HepG2 (cell line): ENCODE data around the gene ADGRV1. TPM values are rescaled to one million over a fixed set of nuclear protein-coding genes. Genes with fewer than 3 reads are reported as not detected.

ENCODE experiments used
- ATAC-seq: fragments of 200-7000 bp; cut with Tn5 transposase; 3 replicates; pipeline ENCODE4 v1.9.1; 2020; ENCODE audit warnings: mild to moderate bottlenecking, moderate library complexity
- BruUV-seq: library from RNA; stranded (reverse); fragments of 400-500 nt; replicated peaks from 2 replicates; lab custom pipeline; 2021; lab: Mats Ljungman, UMichigan
- CTCF ChIA-PET: fragments of 300-600 bp; formaldehyde crosslinking; extraction: SDS; loops from one replicate; lab custom pipeline; 2021; ENCODE audit warnings: low total read pairs, inconsistent platforms, low intra/inter-chr PET ratio; lab: Yijun Ruan, JAX
- POLR2A ChIA-PET: fragments of 350-600 bp; sonication (Branson Sonifier 250); formaldehyde crosslinking; loops from one replicate; lab custom pipeline; 2020; ENCODE audit warnings: antibody characterized with exemption, inconsistent platforms; lab: Yijun Ruan, JAX
- DNase-seq: peaks from one replicate; pipeline ENCODE4 v3.0.0-alpha.2; 2015; ENCODE audit warnings: low spot score
- FAIRE-seq: peaks from 3 replicates; lab custom pipeline; 2011; peaks lifted over from hg19 to GRCh38; lab: Jason Lieb, UNC
- H2AFZ ChIP-seq: one replicate; pipeline ENCODE4 v1.6.1; 2011; ENCODE audit warnings: low read length, inconsistent platforms
- H3K27ac ChIP-seq: fragments of 300-600 bp; 3 replicates; pipeline ENCODE4 v1.8.0; 2011; ENCODE audit warnings: mixed run types, mild to moderate bottlenecking, mixed read lengths, low read length, inconsistent platforms; ENCODE audit not compliant: insufficient read depth; ENCODE audit errors: extremely low read length
- H3K27me3 ChIP-seq, 2 experiments: fragments of 200-600 bp in 1 of 2; 2 replicates in 1 of 2; 3 replicates in 1 of 2; pipeline versions ENCODE4 v1.6.0 to v1.8.0; 2011; ENCODE audit warnings: low read length in 2 of 2, mild to moderate bottlenecking in 2 of 2, moderate library complexity in 2 of 2, inconsistent platforms in 1 of 2; ENCODE audit not compliant: insufficient read depth in 2 of 2, control insufficient read depth in 1 of 2
- H3K36me3 ChIP-seq, 2 experiments: fragments of 200-600 bp in 1 of 2; replicated peaks in 1 of 2; 2 replicates in 1 of 2; 3 replicates in 1 of 2; pipeline versions ENCODE4 v1.5.1 to v1.8.0; 2011; ENCODE audit warnings: low read length in 2 of 2, inconsistent platforms in 1 of 2; ENCODE audit not compliant: insufficient read depth in 2 of 2, control insufficient read depth in 1 of 2
- H3K4me1 ChIP-seq: 2 replicates; pipeline ENCODE4 v1.5.1; 2012; ENCODE audit warnings: low read length, inconsistent platforms; ENCODE audit not compliant: insufficient read depth
- H3K4me2 ChIP-seq: 2 replicates; pipeline ENCODE4 v1.6.0; 2011; ENCODE audit warnings: low read depth, low read length, inconsistent platforms
- H3K4me3 ChIP-seq, 3 experiments: fragments of 200-600 bp in 1 of 3; sonication (generic), shearing (Covaris generic) in 1 of 3; replicated peaks in 1 of 3; 2 replicates each; pipeline ENCODE4 v1.5.1; 2011 to 2016; ENCODE audit warnings: low read length in 3 of 3, inconsistent platforms in 2 of 3, low read depth in 2 of 3, mild to moderate bottlenecking in 2 of 3, control low read depth in 1 of 3, mixed read lengths in 1 of 3; ENCODE audit not compliant: insufficient read depth in 1 of 3
- H3K79me2 ChIP-seq: one replicate; pipeline ENCODE4 v1.6.1; 2011; ENCODE audit warnings: low read length, inconsistent platforms; ENCODE audit not compliant: insufficient read depth
- H3K9ac ChIP-seq: 2 replicates; pipeline ENCODE4 v1.6.0; 2011; ENCODE audit warnings: mild to moderate bottlenecking, low read depth, low read length, inconsistent platforms; ENCODE audit not compliant: insufficient read depth
- H3K9me3 ChIP-seq: 2 replicates; pipeline ENCODE4 v1.5.1; 2012; ENCODE audit warnings: mild to moderate bottlenecking, low read length
- H4K20me1 ChIP-seq: 2 replicates; pipeline ENCODE4 v1.6.0; 2011; ENCODE audit warnings: inconsistent platforms, mild to moderate bottlenecking, low read length, moderate library complexity; ENCODE audit not compliant: insufficient read depth
- ATM ChIP-seq: fragments of 450-650 bp; IDR thresholded peaks from 2 replicates; pipeline ENCODE4 v1.7.1; 2017; ENCODE audit warnings: mild to moderate bottlenecking, borderline replicate concordance
- BRF2 ChIP-seq: sonication (generic); formaldehyde crosslinking; IDR thresholded peaks from 2 replicates; pipeline ENCODE4 v1.8.1; 2022; ENCODE audit warnings: mild to moderate bottlenecking, missing genetic modification reagents
- HNRNPUL1 ChIP-seq: fragments of 200-400 bp; formaldehyde crosslinking; IDR thresholded peaks from 2 replicates; pipeline ENCODE4 v1.6.1; 2017; ENCODE audit warnings: low read depth, mild to moderate bottlenecking, low read length, moderate library complexity
- NBN ChIP-seq: fragments of 450-650 bp; conservative IDR thresholded peaks from 2 replicates; pipeline ENCODE4 v1.6.1; 2017
- RFXAP ChIP-seq: sonication (generic); formaldehyde crosslinking; IDR thresholded peaks from 2 replicates; pipeline ENCODE4 v1.4.0; 2020; ENCODE audit warnings: missing genetic modification reagents, borderline replicate concordance
- SNAPC4 ChIP-seq: sonication (generic); formaldehyde crosslinking; IDR thresholded peaks from 2 replicates; pipeline ENCODE4 v1.4.0; 2020; ENCODE audit warnings: mild to moderate bottlenecking, missing genetic modification reagents
- TAF1 ChIP-seq: sonication (generic); formaldehyde crosslinking; IDR thresholded peaks from 2 replicates; pipeline ENCODE4 v1.4.0; 2020; ENCODE audit warnings: missing genetic modification reagents
- TEAD3 ChIP-seq: optimal IDR thresholded peaks from 2 replicates; pipeline ENCODE3; 2016; ENCODE audit warnings: borderline replicate concordance
- TRIM24 ChIP-seq: sonication (generic); formaldehyde crosslinking; IDR thresholded peaks from 2 replicates; pipeline ENCODE4 v1.8.0; 2022; ENCODE audit warnings: mild to moderate bottlenecking, missing genetic modification reagents
- ZNF281 ChIP-seq: sonication (generic); formaldehyde crosslinking; IDR thresholded peaks from 2 replicates; pipeline ENCODE4 v1.4.0; 2020; ENCODE audit warnings: missing genetic modification reagents, borderline replicate concordance
- ZNF337 ChIP-seq: sonication (generic); formaldehyde crosslinking; IDR thresholded peaks from 2 replicates; pipeline ENCODE4 v1.5.1; 2020; ENCODE audit warnings: missing genetic modification reagents, low read depth, mild to moderate bottlenecking, borderline replicate concordance
- ZNF564 ChIP-seq: sonication (generic); formaldehyde crosslinking; IDR thresholded peaks from 2 replicates; pipeline ENCODE4 v1.8.1; 2023; ENCODE audit warnings: mild to moderate bottlenecking, missing genetic modification reagents
- ZNF749 ChIP-seq: sonication (generic); formaldehyde crosslinking; IDR thresholded peaks from 2 replicates; pipeline ENCODE4 v1.8.0; 2022; ENCODE audit warnings: mild to moderate bottlenecking, missing genetic modification reagents, moderate library complexity, borderline replicate concordance
- ZNF773 ChIP-seq: sonication (generic); formaldehyde crosslinking; IDR thresholded peaks from 2 replicates; pipeline ENCODE4 v1.4.0; 2020; ENCODE audit warnings: missing genetic modification reagents, borderline replicate concordance
- ZNF792 ChIP-seq: IDR thresholded peaks from 2 replicates; pipeline ENCODE4 v1.6.1; 2016
- whole genome bisulfite sequencing: methylation state at CpG from one replicate; pipeline ENCODE4 v1.1.6; 2017; ENCODE audit warnings: low lambda C conversion rate; 5-methylcytosine and 5-hydroxymethylcytosine counted together
- in situ Hi-C: cut with HindIII; loops from 2 replicates; pipeline ENCODE4 v1.10.0; 2017; ENCODE audit warnings: low pct_unique_long_range_greater_than_20kb; ENCODE audit not compliant: extremely low pct_ligation_motif_present
- intact Hi-C: fragments of 100-400 bp; cut with micrococcal nuclease; formaldehyde crosslinking; loops from one replicate; pipeline ENCODE4 v1.10.0; 2022; ENCODE audit not compliant: unreplicated experiment
- polyA plus RNA-seq, 8 experiments: library from polyadenylated mRNA; depleted of rRNA in 3 of 8; stranded (reverse) in 7 of 8; unstranded in 1 of 8; fragments of >200 nt; fragmentation: Illumina TruSeq in 4 of 8; extraction: Trizol in 4 of 8; gene quantifications; 2 replicates each; pipeline versions ENCODE4 v1.2.1 to v1.2.3, GENCODE V29; 2011 to 2016; ENCODE audit warnings: low read depth in 4 of 8, missing spikeins in 1 of 8, mixed read lengths in 1 of 8; ENCODE audit not compliant: insufficient read depth in 1 of 8
- total RNA-seq, 5 experiments: library from RNA; depleted of rRNA; stranded (reverse); fragments of >200 nt; fragmentation: Illumina TruSeq; extraction: Trizol; gene quantifications; 2 replicates each; pipeline ENCODE4 v1.2.3, GENCODE V29; 2016; ENCODE audit warnings: low read depth in 1 of 5
- TF ChIP-seq, protein P1 (sequence below): sonication (generic); formaldehyde crosslinking; IDR thresholded peaks from 2 replicates; pipeline ENCODE4 v1.8.0; 2023; ENCODE audit warnings: mild to moderate bottlenecking, missing genetic modification reagents

Gene ADGRV1
- total and polyA plus RNA-seq, 2 of the 13 experiments (the other 11 are each of a cell fraction or from before 2014, with no cell fraction given): 1.7 to 3.9 TPM

GRCh38 chr5:91095786-91096385 lies 537.3 kb downstream of the ADGRV1 start:
- Histone ChIP-seq H3K9me3 (no peaks in the 10 kb centered on the region), H3K27ac (no peak overlapping the region), H3K27me3 (no peaks in the 10 kb centered on the region), H3K79me2 (no peaks in the 10 kb centered on the region), H3K4me2 (no peak overlapping the region), H3K4me3 (no peak overlapping the region), H3K9ac (no peak overlapping the region), H4K20me1 (no peaks in the 10 kb centered on the region), H3K36me3 (no peaks in the 10 kb centered on the region), H2AFZ (no peak overlapping the region), H3K4me1 (peaks cover 26% of the 10 kb centered on the region)
- ATAC-seq (no peak), FAIRE-seq (no peak), DNase-seq (no peak)
- intact Hi-C loops (no loop called here), in situ Hi-C loops (loop anchor here (10.0 kb wide), 2 partner anchors 161 to 231 kb away; no protein-coding TSS in a partner anchor)
- ChIA-PET POLR2A (no interaction called here), CTCF (no interaction called here)
- 81% methylated on average over 6 of the region's 6 CpGs for WGBS
- BruUV-seq: no TSS peak
- TF ChIP-seq ATM: no peak
- TF ChIP-seq, protein P1, sequence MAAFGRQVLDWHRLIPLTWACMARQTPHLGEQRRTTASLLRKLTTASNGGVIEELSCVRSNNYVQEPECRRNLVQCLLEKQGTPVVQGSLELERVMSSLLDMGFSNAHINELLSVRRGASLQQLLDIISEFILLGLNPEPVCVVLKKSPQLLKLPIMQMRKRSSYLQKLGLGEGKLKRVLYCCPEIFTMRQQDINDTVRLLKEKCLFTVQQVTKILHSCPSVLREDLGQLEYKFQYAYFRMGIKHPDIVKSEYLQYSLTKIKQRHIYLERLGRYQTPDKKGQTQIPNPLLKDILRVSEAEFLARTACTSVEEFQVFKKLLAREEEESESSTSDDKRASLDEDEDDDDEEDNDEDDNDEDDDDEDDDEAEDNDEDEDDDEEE: no peak
- no peak for TF ChIP-seq SNAPC4
- no peak for TF ChIP-seq ZNF281 (CRISPR knock-in tag)
- no peak for TF ChIP-seq ZNF792
- no peak for TF ChIP-seq TRIM24 (CRISPR knock-in tag)
- no peak for TF ChIP-seq HNRNPUL1
- TF ChIP-seq BRF2 (CRISPR knock-in tag): no peak
- TF ChIP-seq NBN: no peak
- no peak for TF ChIP-seq ZNF337 (CRISPR knock-in tag)
- TF ChIP-seq ZNF749 (CRISPR knock-in tag): no peak
- no peak for TF ChIP-seq TEAD3 (CRISPR knock-in tag)
- no peak for TF ChIP-seq ZNF773 (CRISPR knock-in tag)
- TF ChIP-seq RFXAP (CRISPR knock-in tag): no peak
- TF ChIP-seq ZNF564 (CRISPR knock-in tag): no peak
- TF ChIP-seq TAF1: no peak
